VCaP (cell line): ENCODE measurements around the gene ADAM10.

Experiments used
- H3K27ac ChIP-seq: fragments of 450-650 bp; 2 replicates; pipeline ENCODE4 v1.5.1; 2017
- TF ChIP-seq, protein P1 (sequence below): fragments of 450-650 bp; conservative IDR thresholded peaks from 2 replicates; pipeline ENCODE4 v1.5.1; 2017; ENCODE audit warnings: mild to moderate bottlenecking, moderate library complexity

Gene ADAM10

DNA sequence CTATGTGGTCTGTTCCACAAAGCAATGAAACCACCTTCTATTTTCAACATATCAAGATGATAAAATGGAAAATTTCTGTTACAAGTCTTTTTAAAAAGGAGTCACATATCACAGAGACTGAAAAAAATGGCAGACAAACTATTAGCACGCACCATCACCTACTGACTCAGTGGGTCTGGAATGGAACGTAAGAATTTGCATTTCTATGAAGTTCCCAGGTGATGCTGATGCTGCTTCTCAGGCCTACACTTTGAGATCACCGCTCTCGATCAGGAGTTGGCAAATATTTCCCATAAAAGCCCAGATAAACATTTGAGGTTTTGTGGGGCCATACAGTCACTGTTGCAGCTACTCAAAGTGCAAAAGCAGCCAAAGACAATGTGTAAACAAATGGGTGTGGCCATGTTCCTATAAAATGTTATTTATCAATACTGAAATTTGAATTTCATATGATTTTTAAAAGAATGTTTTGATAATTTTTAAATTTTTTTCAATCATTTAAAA lies 142.9 kb downstream of the ADAM10 start:
- TF ChIP-seq, protein P1, sequence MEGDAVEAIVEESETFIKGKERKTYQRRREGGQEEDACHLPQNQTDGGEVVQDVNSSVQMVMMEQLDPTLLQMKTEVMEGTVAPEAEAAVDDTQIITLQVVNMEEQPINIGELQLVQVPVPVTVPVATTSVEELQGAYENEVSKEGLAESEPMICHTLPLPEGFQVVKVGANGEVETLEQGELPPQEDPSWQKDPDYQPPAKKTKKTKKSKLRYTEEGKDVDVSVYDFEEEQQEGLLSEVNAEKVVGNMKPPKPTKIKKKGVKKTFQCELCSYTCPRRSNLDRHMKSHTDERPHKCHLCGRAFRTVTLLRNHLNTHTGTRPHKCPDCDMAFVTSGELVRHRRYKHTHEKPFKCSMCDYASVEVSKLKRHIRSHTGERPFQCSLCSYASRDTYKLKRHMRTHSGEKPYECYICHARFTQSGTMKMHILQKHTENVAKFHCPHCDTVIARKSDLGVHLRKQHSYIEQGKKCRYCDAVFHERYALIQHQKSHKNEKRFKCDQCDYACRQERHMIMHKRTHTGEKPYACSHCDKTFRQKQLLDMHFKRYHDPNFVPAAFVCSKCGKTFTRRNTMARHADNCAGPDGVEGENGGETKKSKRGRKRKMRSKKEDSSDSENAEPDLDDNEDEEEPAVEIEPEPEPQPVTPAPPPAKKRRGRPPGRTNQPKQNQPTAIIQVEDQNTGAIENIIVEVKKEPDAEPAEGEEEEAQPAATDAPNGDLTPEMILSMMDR = no peak

DNA sequence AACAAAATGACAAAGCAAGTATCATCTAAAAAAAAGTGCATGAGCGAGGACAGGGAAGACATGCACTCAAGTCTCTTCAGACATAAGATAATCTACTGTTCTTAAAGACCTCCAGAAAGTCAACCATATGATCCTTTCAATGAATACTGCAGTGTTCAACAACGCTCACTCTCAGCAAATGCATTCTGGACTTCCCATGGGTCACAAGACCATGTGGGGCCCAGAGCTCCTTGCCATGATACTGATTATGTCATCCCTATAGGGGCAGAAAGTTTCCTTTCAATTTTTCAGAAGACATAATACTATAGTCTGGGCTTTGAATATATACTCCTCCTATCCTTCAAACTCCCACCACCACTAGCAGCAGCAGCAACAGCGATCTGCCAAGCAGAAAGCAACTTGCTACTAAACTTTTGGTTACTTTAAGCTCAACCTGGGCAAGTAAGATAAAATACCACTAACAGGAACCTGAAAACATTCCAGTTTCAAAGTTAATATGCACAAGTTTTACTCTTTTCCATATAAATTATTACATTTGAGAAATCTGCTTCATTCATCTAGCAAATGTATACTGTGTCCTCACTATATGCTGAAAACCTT lies 143.5 kb downstream of the ADAM10 start:
- 0 out of 2 replicates have a peak overlapping the region, but pooled peaks have one; percentile 63 for H3K27ac ChIP-seq
- TF ChIP-seq, protein P1 = no peak

More for the DNA sequence above, 142.9 kb downstream of the ADAM10 start:
- peak overlapping the region; percentile 28; the same call in 1 of the 2 replicates for H3K27ac ChIP-seq

DNA sequence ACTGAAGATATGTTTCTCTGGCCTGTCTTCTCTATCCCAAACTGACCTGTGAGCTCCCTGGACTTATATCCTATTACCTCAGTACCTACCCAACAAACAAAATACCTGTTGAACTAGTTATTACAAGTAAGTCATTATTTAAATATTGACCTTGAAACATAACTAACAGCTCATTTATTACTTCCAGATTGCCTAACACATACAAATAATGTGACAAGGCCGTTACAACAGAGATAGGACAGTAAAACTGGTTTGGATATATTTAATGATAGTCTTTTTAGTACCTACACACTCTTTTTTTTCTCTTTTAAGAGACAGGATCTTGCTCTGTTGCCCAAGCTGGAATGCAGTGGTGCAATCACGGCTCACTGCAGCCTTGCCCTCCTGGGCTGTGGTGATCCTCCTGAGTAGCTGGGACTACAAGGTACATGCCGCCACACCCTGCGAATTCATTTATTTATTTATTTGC lies 145.0 kb downstream of the ADAM10 start:
- TF ChIP-seq, protein P1 = no peak
- H3K27ac ChIP-seq = peak overlapping the region; percentile 63

DNA sequence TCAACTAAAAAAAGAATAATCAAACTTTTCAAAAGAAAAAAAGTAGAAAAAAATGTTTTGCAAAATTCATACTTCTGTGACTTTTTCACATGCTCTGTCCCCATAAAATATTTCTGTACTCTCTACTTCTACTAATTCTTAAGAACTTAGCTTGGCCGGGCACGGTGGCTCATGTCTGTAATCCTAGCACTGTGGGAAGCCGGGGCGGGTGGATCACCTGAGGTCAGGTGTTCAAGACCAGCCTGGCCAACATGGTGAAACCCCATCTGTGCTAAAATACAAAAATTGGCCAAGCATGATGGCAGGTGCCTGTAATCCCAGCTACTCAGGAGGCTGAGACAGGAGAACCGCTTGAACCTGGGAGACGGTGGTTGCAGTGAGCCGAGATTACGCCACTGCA lies 145.6 kb downstream of the ADAM10 start:
- peak overlapping the region; percentile 63 for H3K27ac ChIP-seq

DNA sequence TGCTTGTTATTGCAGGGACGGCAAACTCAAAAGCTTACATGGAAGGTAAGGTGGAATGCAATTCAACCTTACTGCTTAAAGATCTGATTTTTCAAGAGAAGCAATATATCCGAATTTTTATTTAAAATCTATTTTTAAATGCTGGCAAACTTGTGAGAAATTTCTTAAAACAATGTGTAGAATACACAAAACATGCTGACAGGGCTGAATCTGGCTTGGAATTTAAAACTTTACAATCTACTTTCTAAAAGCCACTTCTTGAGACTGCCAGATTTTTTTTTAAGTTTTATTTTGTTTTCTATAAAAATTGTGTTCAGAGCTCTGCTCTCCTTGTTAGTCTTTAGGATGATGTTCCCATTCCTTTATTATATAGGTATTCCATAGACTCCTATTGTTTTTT lies 146.7 kb downstream of the ADAM10 start:
- H3K27ac ChIP-seq = no peak overlapping the region
- TF ChIP-seq, protein P1 = no peak

DNA sequence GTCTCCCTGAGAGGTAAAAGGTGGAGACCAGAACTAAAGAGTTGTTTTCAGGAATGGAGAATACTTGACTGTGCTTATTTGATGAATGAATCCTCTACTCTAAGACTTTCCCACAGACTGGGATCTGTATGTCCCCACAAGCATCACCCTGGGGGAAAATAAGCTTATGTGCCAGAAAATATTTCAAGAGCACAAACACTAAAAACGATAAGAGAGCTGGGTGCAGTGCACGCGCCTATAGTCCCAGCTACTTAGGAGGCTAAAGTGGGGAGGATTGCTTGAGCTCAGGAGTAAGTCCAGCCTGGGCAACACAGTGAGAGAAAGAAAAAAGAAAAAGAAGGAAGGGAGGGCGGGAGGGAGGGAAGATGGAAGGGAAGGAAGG lies 150.7 kb downstream of the ADAM10 start:
- H3K27ac ChIP-seq = no peak overlapping the region
- TF ChIP-seq, protein P1 = no peak

DNA sequence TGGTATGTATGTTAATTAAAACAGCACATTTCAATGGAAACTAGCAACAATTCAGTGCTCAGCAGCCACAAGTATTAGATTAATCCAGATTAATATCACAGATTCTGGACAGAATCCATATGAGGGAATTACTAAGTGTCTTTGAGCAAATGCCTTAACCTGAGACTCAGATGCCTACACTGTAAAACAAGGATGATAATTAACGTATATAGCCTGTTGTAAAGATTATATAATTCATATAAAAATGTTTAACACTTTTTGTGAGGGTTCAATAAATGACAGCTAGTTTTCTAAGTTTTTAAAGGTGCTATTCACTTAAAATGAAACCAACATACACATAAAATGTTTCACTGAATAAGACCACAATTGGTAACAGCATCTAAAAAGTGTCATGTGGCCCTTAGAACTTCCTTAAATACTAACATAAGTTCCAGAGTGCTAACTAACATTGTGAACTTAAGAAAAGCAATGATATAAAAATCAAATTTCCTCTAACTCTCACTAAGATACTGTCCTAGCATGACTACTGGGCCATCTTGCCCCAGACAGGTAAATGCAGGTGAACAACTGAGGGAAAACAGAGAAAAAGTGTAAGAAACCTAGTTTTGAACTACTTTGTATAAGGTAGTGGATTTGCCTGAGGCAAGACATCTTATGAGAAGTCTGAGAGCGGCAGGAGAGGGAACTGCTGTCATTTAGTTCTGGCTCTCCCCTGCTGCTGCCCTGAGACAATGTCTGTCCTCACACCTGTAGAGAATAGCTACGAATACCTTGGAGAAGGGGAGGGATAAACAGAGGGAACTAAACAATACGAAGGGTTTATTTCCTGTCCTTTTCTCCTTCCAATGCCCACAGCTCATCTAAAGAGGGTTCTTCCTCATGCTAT lies 151.3 kb downstream of the ADAM10 start:
- TF ChIP-seq, protein P1 = no peak
- no peak overlapping the region for H3K27ac ChIP-seq
